MM.1S (cell line): ENCODE data around the gene ZEB2.

Source experiments
- EZH2 ChIP-seq: fragments of 300-600 bp; sonication (generic); optimal IDR thresholded peaks from 2 replicates; pipeline ENCODE3; 2017; ENCODE audit warnings: low read depth, mild to moderate bottlenecking, antibody characterized with exemption, low read length, mixed read lengths
- EZH2phosphoT487 ChIP-seq: fragments of 300-600 bp; sonication (generic); IDR thresholded peaks from 2 replicates; pipeline ENCODE4 v1.6.1; 2018; ENCODE audit warnings: antibody characterized with exemption, low read length
- TF ChIP-seq, protein P1 (sequence below): fragments of 300-600 bp; sonication (generic); IDR thresholded peaks from 2 replicates; pipeline ENCODE4 v1.5.1; 2016; ENCODE audit warnings: antibody characterized with exemption, low read length, mixed read lengths

DNA sequence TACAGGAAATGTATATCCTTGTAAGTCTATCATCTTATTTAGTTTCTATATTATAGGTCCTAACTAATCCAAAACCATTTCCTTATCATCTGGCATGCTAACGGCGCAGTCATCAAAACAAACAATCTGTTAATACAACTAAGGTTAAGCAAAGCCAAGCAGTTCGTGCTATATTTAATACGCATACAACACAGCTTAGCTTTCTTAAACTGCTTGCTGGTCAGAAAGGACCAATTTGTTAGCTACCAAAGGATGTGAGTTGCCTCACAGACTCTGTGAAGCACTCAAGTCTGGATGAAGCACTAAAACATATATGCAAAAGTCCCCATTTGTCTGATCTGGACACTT is 67.0 kb downstream of the ZEB2 start:
- TF ChIP-seq, protein P1, sequence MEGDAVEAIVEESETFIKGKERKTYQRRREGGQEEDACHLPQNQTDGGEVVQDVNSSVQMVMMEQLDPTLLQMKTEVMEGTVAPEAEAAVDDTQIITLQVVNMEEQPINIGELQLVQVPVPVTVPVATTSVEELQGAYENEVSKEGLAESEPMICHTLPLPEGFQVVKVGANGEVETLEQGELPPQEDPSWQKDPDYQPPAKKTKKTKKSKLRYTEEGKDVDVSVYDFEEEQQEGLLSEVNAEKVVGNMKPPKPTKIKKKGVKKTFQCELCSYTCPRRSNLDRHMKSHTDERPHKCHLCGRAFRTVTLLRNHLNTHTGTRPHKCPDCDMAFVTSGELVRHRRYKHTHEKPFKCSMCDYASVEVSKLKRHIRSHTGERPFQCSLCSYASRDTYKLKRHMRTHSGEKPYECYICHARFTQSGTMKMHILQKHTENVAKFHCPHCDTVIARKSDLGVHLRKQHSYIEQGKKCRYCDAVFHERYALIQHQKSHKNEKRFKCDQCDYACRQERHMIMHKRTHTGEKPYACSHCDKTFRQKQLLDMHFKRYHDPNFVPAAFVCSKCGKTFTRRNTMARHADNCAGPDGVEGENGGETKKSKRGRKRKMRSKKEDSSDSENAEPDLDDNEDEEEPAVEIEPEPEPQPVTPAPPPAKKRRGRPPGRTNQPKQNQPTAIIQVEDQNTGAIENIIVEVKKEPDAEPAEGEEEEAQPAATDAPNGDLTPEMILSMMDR = no peak
- TF ChIP-seq EZH2phosphoT487 (no peak), EZH2 (no peak)
